ENCODE results near the gene HDAC4. TPM values are rescaled to one million over a fixed set of nuclear protein-coding genes. Genes with fewer than 3 reads are reported as not detected.
A peak's percentile ranks its signal among the peaks of the same experiment; 100 is the strongest.

HDAC4 gene
- total and polyA plus RNA-seq, 7 donors: 7.9 to 329 (median 129) TPM

GRCh38 chr2:239148495-239149200 lies 252.2 kb downstream of the HDAC4 start:
- intact Hi-C loops (cut with DNase I): loop anchor here in 1 of 2 donors (10.0 kb wide), 1 partner anchor 246 kb away; no protein-coding TSS in a partner anchor
- ATAC-seq: no peak
- no peak overlapping the region for H3K27ac ChIP-seq

DNA sequence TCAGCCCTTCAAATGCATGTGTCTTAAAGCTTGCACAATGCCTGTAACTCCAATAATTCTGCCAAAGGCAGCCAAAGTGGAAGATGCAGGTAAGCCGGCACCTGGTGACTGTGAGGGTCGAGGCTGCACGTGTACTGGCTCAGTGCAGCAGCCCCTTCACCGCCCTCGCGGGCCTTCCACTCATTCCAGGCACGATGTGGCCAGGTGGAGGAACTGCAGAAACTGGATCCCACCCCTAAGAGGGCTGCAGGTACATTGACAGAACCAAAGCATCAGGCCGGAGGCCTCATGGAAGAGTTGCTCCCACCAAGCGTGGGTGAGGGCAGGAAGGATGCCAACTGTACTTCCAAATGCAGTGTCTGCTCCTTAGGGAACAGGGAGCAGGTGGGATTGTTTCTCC lies 253.4 kb downstream of the HDAC4 start:
- Histone ChIP-seq H3K4me1 (peaks cover 14% of the 10 kb centered on the region), H3K27me3 (ENCODE audit: insufficient read depth in 3 of 3, low read length in 2 of 3) (no peaks in the 10 kb centered on the region), H3K9me3 (no peaks in the 10 kb centered on the region), H3K4me3 (no peak overlapping the region), H3K36me3 (ENCODE audit: insufficient read depth in 1 of 2, low read depth in 1 of 2) (peaks cover 0 to 90% of the 10 kb centered on the region in 2 donors), H3K27ac (no peak overlapping the region)
- WGBS, 3 donors: 88 to 94% (median 92%) methylated on average over 9 of the region's 9 CpGs
- TF ChIP-seq CTCF (IDR thresholded peaks at IDR 0.05): no peak
- ATAC-seq (no peak), DNase-seq (peak in 1 of 2 donors; percentile 38)
- intact Hi-C loops (cut with DNase I): loop anchor here in 1 of 2 donors (10.0 kb wide), 1 partner anchor 247 kb away; no protein-coding TSS in a partner anchor

More at GRCh38 chr2:239148495-239149200, 252.2 kb downstream of the HDAC4 start:
- H3K27me3 ChIP-seq (ENCODE audit: insufficient read depth in 3 of 3, low read length in 2 of 3): no peaks in the 10 kb centered on the region
- H3K4me3 ChIP-seq: no peak overlapping the region
- H3K4me1 ChIP-seq: peaks cover 23% of the 10 kb centered on the region
- DNase-seq: peak; percentile 7 to 40
- TF ChIP-seq CTCF (IDR thresholded peaks at IDR 0.05): no peak
- peaks cover 0 to 92% of the 10 kb centered on the region in 2 donors for H3K36me3 ChIP-seq (ENCODE audit: insufficient read depth in 1 of 2, low read depth in 1 of 2)
- H3K9me3 ChIP-seq: no peaks in the 10 kb centered on the region
- WGBS, 3 donors: 89 to 92% (median 90%) methylated on average over 28 of the region's 28 CpGs

- no peaks in the 10 kb centered on the region for H3K27me3 ChIP-seq (ENCODE audit: insufficient read depth in 3 of 3, low read length in 2 of 3)
- peak in 1 of 2 donors; percentile 35 for DNase-seq
- H3K9me3 ChIP-seq: no peaks in the 10 kb centered on the region
- no peak for TF ChIP-seq CTCF (IDR thresholded peaks at IDR 0.05)
- peaks cover 0 to 90% of the 10 kb centered on the region in 2 donors for H3K36me3 ChIP-seq (ENCODE audit: insufficient read depth in 1 of 2, low read depth in 1 of 2)
- H3K4me3 ChIP-seq: no peak overlapping the region
- H3K4me1 ChIP-seq: peaks cover 9% of the 10 kb centered on the region
- ATAC-seq: no peak
- intact Hi-C loops (cut with DNase I): loop anchor here in 1 of 2 donors (10.0 kb wide), 1 partner anchor 248 kb away; no protein-coding TSS in a partner anchor
- 89 to 92% (median 91%) methylated on average over 11 to 12 of the region's 12 CpGs for WGBS, 3 donors
- no peak overlapping the region for H3K27ac ChIP-seq
Measured at GRCh38 chr2:239146741-239147181, 254.1 kb downstream of the HDAC4 start.

GRCh38 chr2:239146011-239146641 lies 254.7 kb downstream of the HDAC4 start:
- DNase-seq (peak in 1 of 2 donors; percentile 42), ATAC-seq (peak in 1 of 4 donors; percentile 9)
- Histone ChIP-seq H3K27me3 (ENCODE audit: insufficient read depth in 3 of 3, low read length in 2 of 3) (no peaks in the 10 kb centered on the region), H3K27ac (peak overlapping the region; percentile 16), H3K36me3 (ENCODE audit: insufficient read depth in 1 of 2, low read depth in 1 of 2) (peaks cover 0 to 90% of the 10 kb centered on the region in 2 donors), H3K4me1 (peaks cover 3% of the 10 kb centered on the region), H3K4me3 (no peak overlapping the region), H3K9me3 (no peaks in the 10 kb centered on the region)
- WGBS, 3 donors: 85 to 92% (median 89%) methylated on average over 19 of the region's 19 CpGs
- intact Hi-C loops (cut with DNase I): loop anchor here in 1 of 2 donors (10.0 kb wide), 1 partner anchor 249 kb away; no protein-coding TSS in a partner anchor
- TF ChIP-seq CTCF (IDR thresholded peaks at IDR 0.05): no peak

Measured in psoas muscle (tissue), 8 donors.